Inflammatory macrophage treated with lipopolysaccharide for 1 hour (primary cell): ENCODE measurements around the gene ZNF443.
"Not testable (repeated sequence)": the region's sequence is repeated elsewhere in the genome, so short reads cannot be mapped to it uniquely, and the experiment has no call there.

Experiments used
- DNase-seq, 2 donors: peaks; one replicate each; pipeline ENCODE4 v3.0.0-alpha.2; 2020 to 2022

Gene ZNF443

DNA sequence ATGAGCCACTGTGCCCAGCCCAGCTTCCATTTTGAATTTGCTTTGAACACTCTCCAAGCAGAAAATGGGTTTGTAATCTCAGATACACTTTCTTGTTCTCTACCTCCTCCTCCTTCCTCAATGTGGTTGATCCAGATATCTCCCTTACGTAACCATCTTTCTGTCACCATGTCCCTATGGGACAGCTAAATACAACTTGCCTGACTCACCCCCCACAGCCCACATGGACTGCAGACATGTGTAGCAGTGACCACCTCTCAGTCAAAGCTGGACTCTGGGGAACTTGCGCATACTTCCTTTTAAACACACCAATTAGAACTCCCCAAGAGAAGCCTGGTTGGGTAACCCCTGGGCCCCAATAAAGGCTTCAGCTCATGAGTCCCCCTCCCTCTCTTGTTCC lies 28.9 kb downstream of the ZNF443 start:
- peak in 1 of 2 donors; percentile 3 for DNase-seq

DNA sequence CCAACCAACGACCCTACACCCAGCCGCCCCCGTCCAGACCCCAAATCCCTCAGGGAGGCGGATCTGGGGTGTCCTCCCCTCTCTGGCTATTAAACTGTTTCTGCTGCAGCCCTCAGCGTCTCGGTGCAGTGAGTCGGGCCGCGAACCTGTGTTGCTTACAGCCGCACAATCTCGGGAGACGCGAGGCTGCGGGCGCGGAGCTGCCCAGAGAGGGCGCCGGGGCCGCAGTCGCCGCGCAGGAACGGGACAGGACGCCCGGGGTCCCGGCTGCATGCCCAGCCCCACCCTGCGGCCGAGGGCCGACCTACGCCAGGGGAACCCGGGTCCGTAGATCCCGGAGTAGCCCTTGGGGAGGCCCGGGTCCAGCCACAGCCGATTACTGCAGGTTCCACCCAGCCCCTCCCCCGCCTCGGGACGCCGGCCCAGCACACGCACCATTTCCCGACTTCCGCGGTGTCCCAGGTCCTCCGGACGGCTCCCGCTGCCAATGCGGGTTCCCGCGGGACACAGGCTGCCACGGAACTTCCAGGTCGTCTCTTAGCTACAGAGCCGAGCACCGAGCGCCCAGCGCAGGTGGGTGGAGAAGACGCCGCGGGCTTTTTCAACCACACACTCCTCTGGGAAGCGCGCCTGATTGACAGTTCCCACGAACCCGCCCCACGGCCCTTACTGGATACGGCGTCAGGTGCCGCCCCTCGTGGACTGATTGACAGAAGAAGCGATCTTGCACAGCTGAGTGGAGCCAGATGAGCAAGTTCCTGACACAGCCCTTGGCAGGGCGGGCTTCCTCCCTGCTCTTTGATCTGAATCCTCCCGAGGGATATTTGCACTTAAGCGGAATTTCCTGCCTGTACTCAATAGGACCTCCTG lies 40.0 kb downstream of the ZNF443 start, which contains the start of gene ZNF799:
ZNF799 (minus strand) TSS at position 639 of the 870 bp plus-strand sequence; CDS start at position 438, 201 bp downstream.
- peak; percentile 94 to 99 for DNase-seq

- DNase-seq, result peak in 1 of 2 donors; percentile 20
Measured at GRCh38 chr19:12399901-12400632, 40.8 kb downstream of the ZNF443 start.

GRCh38 chr19:12391148-12391547 lies 49.7 kb downstream of the ZNF443 start:
- not testable (repeated sequence) for DNase-seq

DNA sequence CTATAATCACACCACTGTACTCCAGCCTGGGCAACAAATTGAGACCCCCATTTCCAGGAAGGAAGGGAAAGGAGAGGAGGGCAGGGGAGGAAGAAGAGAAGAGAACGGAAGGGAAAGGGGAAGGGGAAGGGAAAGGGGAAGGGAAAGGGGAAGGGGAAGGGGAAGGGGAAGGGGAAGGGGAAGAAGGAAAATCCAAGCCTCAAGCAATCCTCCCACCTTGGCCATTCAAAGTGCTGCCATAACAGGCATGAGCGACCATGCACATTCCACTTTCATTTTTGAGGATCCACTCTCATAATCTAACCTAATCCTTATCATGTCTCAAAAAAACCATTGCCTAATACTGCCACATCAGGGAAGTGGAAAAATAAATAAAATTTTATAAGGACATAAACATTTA lies 54.5 kb downstream of the ZNF443 start:
- not testable (repeated sequence) for DNase-seq

DNA sequence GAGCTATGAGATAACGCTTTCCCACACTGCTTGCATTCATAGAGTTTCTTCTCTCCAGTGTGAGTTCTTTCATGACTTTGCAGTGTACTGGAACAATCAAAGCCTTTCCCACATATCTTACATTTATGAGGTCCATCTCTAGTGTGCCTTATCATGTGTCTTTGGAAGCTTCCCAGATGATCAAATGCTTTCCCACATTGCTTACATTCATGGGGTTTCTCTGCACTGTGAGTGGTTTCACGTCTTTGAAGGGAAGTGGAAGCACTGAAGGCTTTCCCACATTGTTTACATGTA lies 60.4 kb downstream of the ZNF443 start:
- DNase-seq, result no peak

GRCh38 chr19:12379732-12380443 lies 60.9 kb downstream of the ZNF443 start:
- DNase-seq, result no peak
